Central memory CD8-positive, alpha-beta T cell (primary cell): ENCODE measurements around the gene VPS26C.
A peak's percentile ranks its signal among the peaks of the same experiment; 100 is the strongest.
"Not testable (repeated sequence)": the region's sequence is repeated elsewhere in the genome, so short reads cannot be mapped to it uniquely, and the experiment has no call there.

Experiments used
- ATAC-seq: fragments of 150-1000 bp; cut with Tn5 transposase; replicated peaks from 2 replicates; pipeline ENCODE4 v1.10.0; 2022; ENCODE audit warnings: mild to moderate bottlenecking, moderate FRiP score, moderate number of reproducible peaks; ENCODE audit not compliant: poor library complexity, severe bottlenecking; ENCODE audit errors: extremely low read depth
- DNase-seq, 2 donors: peaks; one replicate each; pipeline ENCODE4 v3.0.0; 2021; ENCODE audit warnings: low spot score in 2 of 2
- H3K27ac Mint-ChIP-seq: one replicate; pipeline ENCODE4 v1.8.0; 2022; ENCODE audit warnings: low read depth, mild to moderate bottlenecking, moderate library complexity, mixed read lengths
- H3K27me3 Mint-ChIP-seq: one replicate; pipeline ENCODE4 v1.8.0; 2022; ENCODE audit warnings: mixed read lengths
- H3K36me3 Mint-ChIP-seq: one replicate; pipeline ENCODE4 v1.8.0; 2022; ENCODE audit warnings: mild to moderate bottlenecking, moderate library complexity, mixed read lengths; ENCODE audit not compliant: insufficient read depth
- H3K4me1 Mint-ChIP-seq: one replicate; pipeline ENCODE4 v1.8.0; 2022; ENCODE audit warnings: mixed read lengths
- H3K4me3 Mint-ChIP-seq: one replicate; pipeline ENCODE4 v1.8.0; 2022; ENCODE audit warnings: mild to moderate bottlenecking, moderate library complexity, mixed read lengths
- H3K9me3 Mint-ChIP-seq: one replicate; pipeline ENCODE4 v1.8.0; 2022; ENCODE audit warnings: mixed read lengths

VPS26C gene

DNA sequence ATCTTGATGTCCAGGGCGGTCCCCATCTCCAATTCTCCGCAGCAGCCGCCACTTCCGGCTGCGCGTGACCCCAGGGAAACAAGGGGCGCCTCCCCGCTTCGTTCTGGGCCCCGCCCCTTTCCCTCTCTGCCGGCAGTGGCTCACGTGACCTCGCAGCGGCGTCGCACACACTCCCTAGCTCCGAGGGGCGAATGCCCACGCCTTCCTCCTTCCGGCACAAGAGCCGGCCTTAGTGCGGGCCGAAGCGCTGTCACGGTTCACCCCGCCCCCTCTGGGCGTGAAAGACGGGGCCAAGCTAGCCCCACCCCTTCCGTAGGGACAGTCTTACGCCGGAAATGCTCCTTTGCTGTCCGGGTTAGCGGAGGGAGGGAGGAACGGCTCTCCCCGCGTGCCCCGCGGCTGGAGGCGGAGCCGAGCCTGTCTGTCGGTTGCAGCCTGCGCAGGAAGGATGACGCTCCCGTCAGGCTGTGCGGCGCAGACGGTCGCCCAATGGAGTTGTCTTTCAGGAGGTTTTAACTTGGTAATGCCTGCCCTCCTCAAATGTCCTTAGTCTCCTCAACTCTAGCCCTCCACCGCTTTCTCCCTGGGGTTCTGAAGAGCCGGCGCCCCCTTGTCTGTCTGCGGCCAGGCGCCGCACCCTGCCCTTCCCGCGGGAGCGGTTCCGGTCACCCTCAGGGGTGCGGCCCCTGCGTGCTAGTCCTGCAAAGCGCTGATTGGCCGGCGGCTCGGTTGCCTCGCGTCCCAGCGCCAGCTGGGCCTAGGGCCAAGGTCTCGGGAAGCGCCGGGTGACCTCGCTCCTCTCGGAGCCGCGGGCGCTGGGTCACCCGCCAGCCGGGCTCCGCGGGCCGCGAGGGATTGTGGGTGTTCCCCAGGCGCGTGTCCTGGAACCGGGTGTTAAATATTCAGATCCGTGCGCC lies at the start of gene VPS26C:
Gene VPS26C, minus strand, starts transcription at position 66 of the 917 bp plus-strand sequence. Its CDS starts 40 bp downstream, at position 26.
- Mint-ChIP-seq H3K4me1 (peaks cover 24% of the 10 kb centered on the region), H3K27ac (peak within 1 kb of the TSS; percentile 98), H3K4me3 (peak within 1 kb of the TSS; percentile 94), H3K9me3 (no peaks in the 10 kb centered on the region), H3K36me3 (peaks cover 20% of the 10 kb centered on the region), H3K27me3 (no peaks in the 10 kb centered on the region)
- ATAC-seq (peak; percentile 90), DNase-seq (peak; percentile 94 to 98)

DNA sequence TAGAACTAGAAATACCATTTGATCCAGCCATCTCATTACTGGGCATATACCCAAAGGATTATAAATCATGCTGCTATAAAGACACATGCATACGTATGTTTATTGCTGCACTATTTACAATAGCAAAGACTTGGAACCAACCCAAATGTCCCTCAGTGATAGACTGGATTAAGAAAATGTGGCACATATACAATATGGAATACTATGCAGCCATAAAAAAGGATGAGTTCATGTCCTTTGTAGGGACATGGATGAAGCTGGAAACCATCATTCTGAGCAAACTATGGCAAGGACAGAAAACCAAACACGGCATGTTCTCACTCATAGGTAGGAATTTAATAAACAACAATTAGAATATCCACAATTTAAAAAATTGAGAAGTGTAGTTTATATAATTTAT lies 48.9 kb upstream of the VPS26C start:
- H3K27me3 Mint-ChIP-seq, result peaks cover 27% of the 10 kb centered on the region
- H3K27ac Mint-ChIP-seq, H3K4me1 Mint-ChIP-seq, H3K36me3 Mint-ChIP-seq, H3K9me3 Mint-ChIP-seq, DNase-seq, H3K4me3 Mint-ChIP-seq, ATAC-seq: not testable (repeated sequence)

DNA sequence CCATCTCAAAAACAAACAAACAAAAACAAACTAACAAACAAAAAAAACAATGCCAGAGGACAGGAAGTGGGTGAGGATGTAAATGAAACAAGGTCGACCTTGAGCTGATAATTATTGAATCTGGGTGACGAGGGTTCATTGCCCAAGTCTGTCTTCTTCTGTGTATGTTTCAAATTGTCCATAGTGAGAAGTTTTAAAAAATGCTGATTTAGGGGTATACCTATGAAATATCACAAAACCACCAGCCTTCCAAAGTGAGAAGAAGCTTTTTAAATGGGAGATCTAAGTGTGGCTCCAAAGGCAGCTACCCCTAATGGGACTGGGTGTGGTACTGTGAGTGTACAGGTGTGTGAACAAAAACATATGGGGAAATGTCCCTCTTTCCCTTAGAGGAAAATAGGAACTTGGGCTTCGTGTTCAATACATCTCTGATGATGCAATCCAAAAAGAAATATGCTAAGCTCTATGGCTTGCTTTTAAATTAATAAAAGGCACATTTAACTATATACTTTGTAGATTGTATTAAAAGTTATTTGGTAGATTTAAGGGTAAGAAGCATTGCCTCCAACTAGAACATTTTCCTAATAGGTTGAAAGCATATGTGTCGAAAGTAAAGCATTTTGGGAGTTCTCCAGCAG lies 33.1 kb upstream of the VPS26C start:
- H3K4me3 Mint-ChIP-seq, result no peak overlapping the region
- H3K4me1 Mint-ChIP-seq, result no peaks in the 10 kb centered on the region
- no peak overlapping the region for H3K27ac Mint-ChIP-seq
- H3K27me3 Mint-ChIP-seq, result no peaks in the 10 kb centered on the region
- ATAC-seq (no peak), DNase-seq (no peak)
- H3K36me3 Mint-ChIP-seq, result no peaks in the 10 kb centered on the region
- no peaks in the 10 kb centered on the region for H3K9me3 Mint-ChIP-seq

DNA sequence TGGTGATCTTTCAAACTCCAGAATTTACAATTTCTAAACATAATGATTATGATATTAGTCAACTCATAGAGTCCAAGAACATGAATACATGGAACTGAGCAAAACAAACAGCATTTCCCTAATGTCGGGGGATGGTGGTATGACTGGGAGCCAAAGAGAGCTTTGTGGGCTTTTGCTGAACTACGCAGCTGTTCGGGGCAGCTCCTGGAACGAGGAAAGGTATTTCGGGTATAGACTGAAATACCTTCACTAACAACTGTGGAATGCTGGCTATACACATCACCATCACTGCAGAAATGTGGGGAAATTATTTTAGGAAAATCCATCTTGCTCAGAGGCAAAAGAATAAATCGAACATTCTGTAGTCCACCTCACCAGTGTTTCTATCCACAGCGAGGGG lies 30.2 kb upstream of the VPS26C start:
- Mint-ChIP-seq H3K27ac (no peak overlapping the region), H3K36me3 (no peaks in the 10 kb centered on the region), H3K9me3 (no peaks in the 10 kb centered on the region), H3K4me1 (no peaks in the 10 kb centered on the region), H3K27me3 (peaks cover 17% of the 10 kb centered on the region), H3K4me3 (no peak overlapping the region)
- no peak for ATAC-seq
- DNase-seq, result no peak

DNA sequence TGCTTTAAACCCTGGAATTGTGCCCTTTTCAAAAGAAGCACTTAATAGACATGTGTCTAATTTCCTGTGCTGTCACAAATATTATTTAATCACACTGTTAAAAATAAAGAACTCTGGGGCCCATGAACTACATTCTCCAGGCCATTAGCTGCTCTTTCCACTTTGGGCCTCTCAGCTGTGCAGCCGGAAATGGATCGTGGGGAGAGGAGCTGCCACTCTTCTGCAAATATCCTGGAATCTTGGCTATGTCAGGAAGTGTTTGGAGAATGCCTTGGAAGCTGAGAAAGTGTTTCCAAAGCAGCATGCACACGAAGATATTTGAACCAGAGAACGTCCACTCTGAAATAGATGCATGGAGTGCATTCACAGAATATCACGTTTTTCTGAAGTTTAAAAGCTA lies 27.5 kb upstream of the VPS26C start:
- peaks cover 38% of the 10 kb centered on the region for H3K27me3 Mint-ChIP-seq
- H3K9me3 Mint-ChIP-seq, result no peaks in the 10 kb centered on the region
- no peak overlapping the region for H3K27ac Mint-ChIP-seq
- no peak overlapping the region for H3K4me3 Mint-ChIP-seq
- no peaks in the 10 kb centered on the region for H3K4me1 Mint-ChIP-seq
- DNase-seq, result no peak
- no peaks in the 10 kb centered on the region for H3K36me3 Mint-ChIP-seq
- no peak for ATAC-seq

DNA sequence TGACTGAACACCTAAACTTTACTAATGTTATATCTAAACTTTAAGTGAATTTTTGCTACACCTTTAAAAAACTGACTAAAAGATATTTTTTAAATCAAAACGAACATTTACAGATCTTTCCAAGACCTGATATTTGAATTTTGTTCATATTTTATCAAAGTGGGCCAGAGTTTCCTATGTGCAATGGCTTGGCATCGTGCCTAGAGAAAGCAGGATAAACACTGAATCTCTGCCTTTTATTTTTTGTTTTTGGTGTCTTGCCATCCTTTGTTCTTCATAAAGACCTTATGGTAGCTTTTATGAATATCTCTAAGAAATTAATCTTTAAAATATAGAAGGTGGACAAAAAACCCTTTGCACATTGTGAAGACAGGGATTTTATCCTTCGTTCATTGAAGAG lies 25.8 kb upstream of the VPS26C start:
- Mint-ChIP-seq H3K9me3 (no peaks in the 10 kb centered on the region), H3K27me3 (peaks cover 41% of the 10 kb centered on the region), H3K36me3 (no peaks in the 10 kb centered on the region), H3K4me3 (no peak overlapping the region), H3K27ac (no peak overlapping the region), H3K4me1 (no peaks in the 10 kb centered on the region)
- no peak for DNase-seq
- ATAC-seq, result no peak

DNA sequence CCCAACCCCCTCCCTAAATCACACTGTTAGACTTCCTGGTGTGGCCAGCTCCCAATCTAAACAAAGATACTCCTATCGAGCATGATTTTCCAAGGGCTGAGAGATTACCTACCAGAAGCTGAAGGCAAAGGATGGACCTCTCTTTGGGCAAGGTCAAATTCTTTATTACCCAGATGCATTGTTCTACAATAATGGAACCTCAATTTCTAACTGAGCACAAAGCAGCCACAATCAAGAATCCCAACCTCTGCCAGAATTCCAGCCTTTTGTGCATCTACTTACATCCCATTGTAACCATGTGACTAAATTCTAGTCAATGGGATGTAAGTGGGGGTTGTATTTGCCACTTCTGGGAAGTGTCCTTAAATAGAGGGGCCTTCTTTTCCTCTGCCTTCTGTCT lies 24.9 kb upstream of the VPS26C start:
- H3K9me3 Mint-ChIP-seq, result no peaks in the 10 kb centered on the region
- H3K27ac Mint-ChIP-seq, result no peak overlapping the region
- peaks cover 41% of the 10 kb centered on the region for H3K27me3 Mint-ChIP-seq
- DNase-seq, result no peak
- H3K4me3 Mint-ChIP-seq, result no peak overlapping the region
- no peak for ATAC-seq
- H3K4me1 Mint-ChIP-seq, result no peaks in the 10 kb centered on the region
- H3K36me3 Mint-ChIP-seq, result no peaks in the 10 kb centered on the region

DNA sequence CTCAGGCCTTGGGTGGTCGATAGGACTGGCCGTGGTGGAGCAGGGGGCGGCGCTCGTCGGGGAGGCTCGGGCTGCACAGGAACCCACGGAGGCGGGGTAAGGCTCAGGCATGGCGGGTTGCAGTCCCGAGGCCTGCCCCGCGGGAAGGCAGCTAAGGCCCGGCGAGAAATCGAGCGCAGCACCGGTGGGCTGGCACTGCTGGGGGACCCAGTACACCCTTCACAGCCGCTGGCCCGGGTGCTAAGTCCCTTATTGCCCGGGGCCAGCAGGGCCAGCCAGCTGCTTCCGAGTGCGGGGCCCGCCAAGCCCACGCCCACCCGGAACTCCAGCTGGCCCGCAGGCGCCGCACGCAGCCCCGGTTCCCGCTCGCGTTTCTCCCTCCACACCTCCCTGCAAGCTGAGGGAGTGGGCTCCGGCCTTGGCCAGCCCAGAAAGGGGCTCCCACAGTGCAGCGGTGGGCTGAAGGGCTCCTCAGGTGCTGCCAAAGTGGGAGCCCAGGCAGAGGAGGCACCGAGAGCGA lies 16.1 kb upstream of the VPS26C start:
- DNase-seq, H3K9me3 Mint-ChIP-seq, ATAC-seq, H3K27ac Mint-ChIP-seq, H3K36me3 Mint-ChIP-seq, H3K4me3 Mint-ChIP-seq, H3K27me3 Mint-ChIP-seq: not testable (repeated sequence)
- H3K4me1 Mint-ChIP-seq, result peaks cover 12% of the 10 kb centered on the region

DNA sequence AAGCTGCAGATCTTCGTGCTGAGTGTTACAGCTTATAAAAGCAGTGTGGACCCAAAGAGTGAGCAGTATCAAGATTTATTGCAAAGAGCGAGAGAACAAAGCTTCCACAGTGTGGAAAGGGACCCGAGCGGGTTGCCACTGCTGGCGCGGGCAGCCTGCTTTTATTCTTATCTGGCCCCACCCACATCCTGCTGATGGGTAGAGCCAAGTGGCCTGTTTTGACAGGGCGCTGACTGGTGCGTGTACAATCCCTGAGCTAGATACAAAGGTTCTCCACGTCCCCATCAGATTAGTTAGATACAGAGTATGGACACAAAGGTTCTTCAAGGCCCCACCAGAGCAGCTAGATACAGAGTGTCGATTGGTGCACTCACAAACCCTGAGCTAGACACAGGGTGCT lies 15.5 kb upstream of the VPS26C start:
- Mint-ChIP-seq H3K4me1 (peaks cover 12% of the 10 kb centered on the region), H3K27ac (peak overlapping the region; percentile 74), H3K4me3 (peak overlapping the region; percentile 79)
- not testable (repeated sequence) for H3K27me3 Mint-ChIP-seq, DNase-seq, H3K36me3 Mint-ChIP-seq, H3K9me3 Mint-ChIP-seq
- ATAC-seq, result peak; percentile 36

DNA sequence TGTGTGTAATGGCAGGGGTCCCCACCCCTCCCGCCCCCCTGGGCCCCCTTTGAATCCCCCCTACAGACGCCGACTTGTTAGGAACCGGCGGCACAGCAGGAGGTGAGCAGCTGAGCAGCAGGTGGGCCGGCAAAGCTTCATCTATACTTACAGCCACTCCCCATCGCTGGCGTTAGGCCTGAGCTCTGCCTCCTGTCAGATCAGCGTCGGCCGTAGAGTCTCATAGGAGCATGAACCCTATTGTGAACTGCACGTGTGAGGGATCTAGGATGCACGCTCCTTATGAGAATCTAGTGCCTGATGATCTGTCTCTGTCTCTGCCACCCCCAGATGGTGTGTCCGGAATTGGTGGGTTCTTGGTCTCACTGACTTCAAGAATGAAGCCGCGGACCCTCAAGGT lies 14.9 kb upstream of the VPS26C start:
- Mint-ChIP-seq H3K4me1 (peaks cover 12% of the 10 kb centered on the region), H3K36me3 (peaks cover 6% of the 10 kb centered on the region), H3K9me3 (no peaks in the 10 kb centered on the region), H3K27me3 (no peaks in the 10 kb centered on the region), H3K4me3 (peak overlapping the region; percentile 79), H3K27ac (peak overlapping the region; percentile 74)
- ATAC-seq (peak; percentile 88), DNase-seq (no peak)

DNA sequence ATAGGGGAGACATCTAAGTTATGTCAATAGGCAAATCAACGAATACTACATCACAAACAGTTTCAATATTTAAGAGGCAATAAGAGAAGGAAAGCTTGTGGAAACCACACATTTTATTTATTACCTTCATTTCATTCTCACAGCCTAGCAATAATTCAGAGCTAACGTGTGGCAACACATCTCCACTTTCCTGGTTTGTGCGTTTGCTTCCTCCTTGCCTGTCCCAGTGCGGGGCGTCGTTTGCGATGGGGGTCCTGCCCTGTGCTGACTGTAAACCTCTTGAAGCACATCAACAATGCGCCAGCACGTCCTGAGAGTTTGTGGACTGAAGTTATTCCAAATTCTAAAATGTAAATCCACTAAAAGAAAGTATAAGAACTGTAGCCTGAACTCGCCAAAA lies 14.4 kb upstream of the VPS26C start:
- Mint-ChIP-seq H3K4me3 (peak overlapping the region; percentile 79), H3K4me1 (peaks cover 12% of the 10 kb centered on the region), H3K27ac (no peak overlapping the region)

DNA sequence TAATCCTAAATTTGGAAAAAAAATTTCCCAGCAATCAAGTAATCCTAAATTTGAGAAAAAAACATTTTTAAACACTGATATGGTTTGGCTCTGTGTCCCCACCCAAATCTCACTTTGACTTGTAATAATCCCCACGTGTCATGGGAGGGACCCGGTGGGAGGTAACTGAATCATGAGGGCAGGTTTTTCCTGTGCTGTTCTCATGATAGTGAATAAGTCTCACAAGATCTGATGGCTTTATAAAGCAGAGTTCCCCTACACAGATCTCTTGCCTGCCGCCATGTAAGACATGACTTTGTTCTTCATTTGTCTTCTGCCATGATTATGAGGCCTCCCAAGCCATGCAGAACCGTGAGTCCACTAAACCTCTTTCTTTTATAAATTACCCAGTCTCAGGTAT lies 12.1 kb upstream of the VPS26C start:
- H3K4me3 Mint-ChIP-seq, DNase-seq, H3K36me3 Mint-ChIP-seq, H3K27ac Mint-ChIP-seq, ATAC-seq, H3K9me3 Mint-ChIP-seq, H3K27me3 Mint-ChIP-seq: not testable (repeated sequence)
- peaks cover 12% of the 10 kb centered on the region for H3K4me1 Mint-ChIP-seq

More for the DNA sequence above, 14.4 kb upstream of the VPS26C start:
- no peaks in the 10 kb centered on the region for H3K27me3 Mint-ChIP-seq
- H3K9me3 Mint-ChIP-seq, result no peaks in the 10 kb centered on the region
- DNase-seq (no peak), ATAC-seq (no peak)
- H3K36me3 Mint-ChIP-seq, result peaks cover 6% of the 10 kb centered on the region

DNA sequence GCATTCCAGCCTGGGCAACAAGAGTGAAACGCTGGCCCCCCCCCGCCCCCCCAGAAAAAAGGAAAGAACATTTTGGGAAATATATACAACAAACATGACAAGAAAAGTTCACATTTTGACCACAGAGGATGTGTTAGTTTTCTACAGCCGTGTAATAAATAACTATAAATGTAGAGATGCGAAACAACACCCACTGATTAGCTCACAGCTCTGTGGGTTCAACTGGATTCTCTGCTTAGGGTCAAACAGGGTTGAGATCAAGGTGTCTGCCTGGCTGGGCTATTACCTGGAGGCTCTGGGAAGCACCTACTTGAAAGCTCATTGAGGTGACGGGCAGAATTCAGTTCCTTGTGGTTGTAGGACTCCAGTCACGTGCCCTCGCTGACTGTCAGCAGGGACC lies 11.1 kb upstream of the VPS26C start:
- Mint-ChIP-seq H3K4me3 (no peak overlapping the region), H3K27me3 (no peaks in the 10 kb centered on the region), H3K9me3 (no peaks in the 10 kb centered on the region), H3K27ac (no peak overlapping the region), H3K36me3 (peaks cover 6% of the 10 kb centered on the region), H3K4me1 (peaks cover 12% of the 10 kb centered on the region)
- ATAC-seq (no peak), DNase-seq (no peak)
